ENCODE data around the gene AHSG. TPM values are rescaled to one million over a fixed set of nuclear protein-coding genes. Genes with fewer than 3 reads are reported as not detected.
"Not testable (repeated sequence)": the region's sequence is repeated elsewhere in the genome, so short reads cannot be mapped to it uniquely, and the experiment has no call there.

AHSG gene
- total RNA-seq, 4 donors from 2014 or later = 1.1 to 3.6 TPM; not detected in 2

- intact Hi-C loops (cut with DNase I; ENCODE audit: low total_unique reads) = no loop called here
- no peaks in the 10 kb centered on the region for H3K27me3 ChIP-seq
- ATAC-seq = no peak
- H3K9me3 ChIP-seq = no peaks in the 10 kb centered on the region
- no peak overlapping the region for H3K27ac ChIP-seq
- TF ChIP-seq CTCF (IDR thresholded peaks at IDR 0.05 in 4 of 5, conservative IDR thresholded peaks at IDR 0.05 in 1 of 5) (no peak), POLR2A (IDR thresholded peaks at IDR 0.05) (no peak)
- in situ Hi-C loops (cut with MboI; ENCODE audit: low sequenced_read_pairs in 4 of 4) = no loop called here
- peaks cover 0 to 80% of the 10 kb centered on the region in 2 donors for H3K36me3 ChIP-seq
- no peak for DNase-seq
- H3K4me3 ChIP-seq = no peak overlapping the region
- no peaks in the 10 kb centered on the region for H3K4me1 ChIP-seq
Observed at GRCh38 chr3:186582541-186582940, 30.3 kb upstream of the AHSG start.

- TF ChIP-seq CTCF (IDR thresholded peaks at IDR 0.05 in 4 of 5, conservative IDR thresholded peaks at IDR 0.05 in 1 of 5) = no peak
- TF ChIP-seq POLR2A (IDR thresholded peaks at IDR 0.05) = no peak
- Histone ChIP-seq H3K27me3 (no peaks in the 10 kb centered on the region), H3K4me1 (no peaks in the 10 kb centered on the region), H3K9me3 (no peaks in the 10 kb centered on the region), H3K36me3 (peaks cover 0 to 69% of the 10 kb centered on the region in 2 donors), H3K27ac (no peak overlapping the region), H3K4me3 (no peak overlapping the region)
- no peak for DNase-seq
- no peak for ATAC-seq
- intact Hi-C loops (cut with DNase I; ENCODE audit: low total_unique reads) (no loop called here), in situ Hi-C loops (cut with MboI; ENCODE audit: low sequenced_read_pairs in 4 of 4) (no loop called here)
Observed at GRCh38 chr3:186583831-186584230, 29.0 kb upstream of the AHSG start.

GRCh38 chr3:186586245-186586644 is 26.6 kb upstream of the AHSG start:
- H3K27me3 ChIP-seq; DNase-seq; ATAC-seq; H3K4me3 ChIP-seq; H3K27ac ChIP-seq; intact Hi-C loops (cut with DNase I; ENCODE audit: low total_unique reads); in situ Hi-C loops (cut with MboI; ENCODE audit: low sequenced_read_pairs in 4 of 4); H3K4me1 ChIP-seq; H3K9me3 ChIP-seq: not testable (repeated sequence)
- H3K36me3 ChIP-seq = peaks cover 0 to 49% of the 10 kb centered on the region in 2 donors

- DNase-seq (no peak), ATAC-seq (no peak)
- Histone ChIP-seq H3K27me3 (no peaks in the 10 kb centered on the region), H3K9me3 (no peaks in the 10 kb centered on the region), H3K4me1 (no peaks in the 10 kb centered on the region), H3K27ac (no peak overlapping the region), H3K36me3 (peaks cover 0 to 39% of the 10 kb centered on the region in 2 donors), H3K4me3 (no peak overlapping the region)
- no peak for TF ChIP-seq CTCF (IDR thresholded peaks at IDR 0.05 in 4 of 5, conservative IDR thresholded peaks at IDR 0.05 in 1 of 5)
- no peak for TF ChIP-seq POLR2A (IDR thresholded peaks at IDR 0.05)
- intact Hi-C loops (cut with DNase I; ENCODE audit: low total_unique reads) = no loop called here
- in situ Hi-C loops (cut with MboI; ENCODE audit: low sequenced_read_pairs in 4 of 4) = no loop called here
Observed at GRCh38 chr3:186587183-186587582, 25.7 kb upstream of the AHSG start.

GRCh38 chr3:186588632-186589031 is 24.2 kb upstream of the AHSG start:
- H3K9me3 ChIP-seq = no peaks in the 10 kb centered on the region
- in situ Hi-C loops (cut with MboI; ENCODE audit: low sequenced_read_pairs in 4 of 4) (no loop called here), intact Hi-C loops (cut with DNase I; ENCODE audit: low total_unique reads) (no loop called here)
- H3K36me3 ChIP-seq = peaks cover 0 to 25% of the 10 kb centered on the region in 2 donors
- no peaks in the 10 kb centered on the region for H3K27me3 ChIP-seq
- TF ChIP-seq CTCF (IDR thresholded peaks at IDR 0.05 in 4 of 5, conservative IDR thresholded peaks at IDR 0.05 in 1 of 5) (no peak), POLR2A (IDR thresholded peaks at IDR 0.05) (no peak)
- H3K27ac ChIP-seq = no peak overlapping the region
- ATAC-seq (no peak), DNase-seq (no peak)
- H3K4me3 ChIP-seq = no peak overlapping the region
- no peaks in the 10 kb centered on the region for H3K4me1 ChIP-seq

Data from gastrocnemius medialis (tissue), 4 donors.